K562 (cell line): ENCODE results near the gene RGS17. TPM values are rescaled to one million over a fixed set of nuclear protein-coding genes. Genes with fewer than 3 reads are reported as not detected.

ENCODE experiments used
- BCL6 ChIP-seq: fragments of 250-450 bp; sonication (Bioruptor Pico); IDR thresholded peaks from 2 replicates; pipeline ENCODE4 v1.4.0; 2020
- CAMTA2 ChIP-seq: fragments of 250-450 bp; sonication (Bioruptor Pico); conservative IDR thresholded peaks from 2 replicates; pipeline ENCODE4 v1.5.1; 2022
- COPS2 ChIP-seq: fragments of 450-650 bp; conservative IDR thresholded peaks from 2 replicates; pipeline ENCODE4 v1.6.1; 2016; ENCODE audit warnings: mild to moderate bottlenecking, moderate library complexity
- E2F1 ChIP-seq: sonication (generic); formaldehyde crosslinking; IDR thresholded peaks from 2 replicates; pipeline ENCODE4 v1.8.1; 2023; ENCODE audit warnings: mild to moderate bottlenecking, missing genetic modification reagents, moderate library complexity
- GABPB2 ChIP-seq: fragments of 250-450 bp; sonication (Bioruptor Pico); conservative IDR thresholded peaks from 2 replicates; pipeline ENCODE4 v1.5.1; 2021; ENCODE audit warnings: mild to moderate bottlenecking
- HDAC2 ChIP-seq: fragments of 450-650 bp; IDR thresholded peaks from 2 replicates; pipeline ENCODE4 v1.6.1; 2016; ENCODE audit warnings: mild to moderate bottlenecking
- MCM3 ChIP-seq: fragments of 450-650 bp; IDR thresholded peaks from 2 replicates; pipeline ENCODE4 v1.6.1; 2016
- MCM5 ChIP-seq: fragments of 450-650 bp; IDR thresholded peaks from 2 replicates; pipeline ENCODE4 v1.6.1; 2016; ENCODE audit warnings: low read depth
- NCOA4 ChIP-seq: fragments of 450-650 bp; IDR thresholded peaks from 2 replicates; pipeline ENCODE4 v1.6.1; 2018; ENCODE audit warnings: mild to moderate bottlenecking; ENCODE audit not compliant: partially characterized antibody
- NFE2 ChIP-seq: IDR thresholded peaks from 2 replicates; pipeline ENCODE4 v1.6.1; 2014; ENCODE audit warnings: antibody characterized with exemption, low read depth
- NONO ChIP-seq, 2 experiments: fragments of 200-400 bp in 1 of 2; fragments of 450-650 bp in 1 of 2; formaldehyde crosslinking in 1 of 2; IDR thresholded peaks; 2 replicates each; pipeline ENCODE4 v1.6.1; 2017; ENCODE audit warnings: low read depth in 2 of 2, mild to moderate bottlenecking in 2 of 2, moderate library complexity in 2 of 2, low read length in 1 of 2
- NR1H2 ChIP-seq: sonication (generic); formaldehyde crosslinking; IDR thresholded peaks from 2 replicates; pipeline ENCODE4 v1.4.0; 2020; ENCODE audit warnings: mild to moderate bottlenecking, missing genetic modification reagents
- NR3C1 ChIP-seq: sonication (generic); formaldehyde crosslinking; IDR thresholded peaks from 2 replicates; pipeline ENCODE4 v1.8.1; 2022; ENCODE audit warnings: missing genetic modification reagents
- RAD21 ChIP-seq, 2 experiments: fragments of 250-450 bp in 1 of 2; fragments of 450-650 bp in 1 of 2; sonication (Bioruptor Pico) in 1 of 2; formaldehyde crosslinking in 1 of 2; IDR thresholded peaks in 1 of 2; conservative IDR thresholded peaks in 1 of 2; 2 replicates each; pipeline versions ENCODE4 v1.4.0 to v1.8.0; 2020 to 2022; ENCODE audit warnings: mild to moderate bottlenecking in 2 of 2, moderate library complexity in 1 of 2
- SRSF3 ChIP-seq: fragments of 200-400 bp; formaldehyde crosslinking; IDR thresholded peaks from 2 replicates; pipeline ENCODE4 v1.6.1; 2016; ENCODE audit warnings: mild to moderate bottlenecking, low read length, moderate library complexity; ENCODE audit not compliant: insufficient read depth
- TRIM24 ChIP-seq, 2 experiments: fragments of 450-650 bp; IDR thresholded peaks; 2 replicates each; pipeline ENCODE4 v1.6.1; 2016
- YBX1 ChIP-seq: fragments of 450-650 bp; IDR thresholded peaks from 2 replicates; pipeline ENCODE4 v1.7.1; 2016; ENCODE audit warnings: mild to moderate bottlenecking
- ZBTB11 ChIP-seq, 3 experiments: fragments of 200-800 bp in 1 of 3; fragments of 250-450 bp in 1 of 3; fragments of 450-650 bp in 1 of 3; sonication (Bioruptor Pico) in 1 of 3; sonication (Bioruptor generic) in 1 of 3; formaldehyde crosslinking in 1 of 3; IDR thresholded peaks; 2 replicates each; pipeline versions ENCODE4 v1.6.1 to v1.8.0; 2016 to 2022; ENCODE audit warnings: mild to moderate bottlenecking in 2 of 3, missing genetic modification characterization in 2 of 3, missing compliant biosample characterization in 1 of 3, moderate library complexity in 1 of 3
- ZBTB17 ChIP-seq: fragments of 450-650 bp; formaldehyde crosslinking; IDR thresholded peaks from 2 replicates; pipeline ENCODE4 v1.4.0; 2020; ENCODE audit warnings: mild to moderate bottlenecking
- ZNF239 ChIP-seq: fragments of 250-450 bp; sonication (Bioruptor Pico); IDR thresholded peaks from 2 replicates; pipeline ENCODE4 v1.4.0; 2020; ENCODE audit warnings: mild to moderate bottlenecking
- polyA plus RNA-seq, 8 experiments: library from polyadenylated mRNA; depleted of rRNA in 4 of 8; stranded (reverse) in 5 of 8; unstranded in 3 of 8; fragments of >200 nt; fragmentation: Nextera tagmentation in 2 of 8; fragmentation: Illumina TruSeq in 1 of 8; extraction: Ambion mirVana in 2 of 8; extraction: Trizol in 1 of 8; gene quantifications; 2 replicates each; pipeline versions ENCODE4 v1.2.1 to v1.2.3, GENCODE V29; 2011 to 2014; ENCODE audit warnings: inconsistent platforms in 1 of 8, missing spikeins in 1 of 8
- total RNA-seq, 7 experiments: library from RNA; depleted of rRNA in 6 of 7; stranded (reverse); fragments of >200 nt in 6 of 7; fragmentation: Illumina TruSeq in 2 of 7; extraction: Trizol in 2 of 7; gene quantifications; 2 replicates each; pipeline versions ENCODE4 v1.2.1 to v1.2.3, GENCODE V29; 2011 to 2021; ENCODE audit warnings: low replicate concordance in 1 of 7
- TF ChIP-seq, protein P1 (sequence below): fragments of 450-650 bp; formaldehyde crosslinking; IDR thresholded peaks from 2 replicates; pipeline ENCODE4 v1.4.0; 2022; ENCODE audit warnings: missing genetic modification characterization
- TF ChIP-seq, protein P2 (sequence below): sonication (generic); IDR thresholded peaks from 2 replicates; pipeline ENCODE4 v1.6.1; 2016

RGS17 gene
- total and polyA plus RNA-seq, 9 of the 15 experiments (the other 6 are each of a cell fraction or from before 2014, with no cell fraction given): 0.01 to 0.14 (median 0.08) TPM; not detected in 6

DNA sequence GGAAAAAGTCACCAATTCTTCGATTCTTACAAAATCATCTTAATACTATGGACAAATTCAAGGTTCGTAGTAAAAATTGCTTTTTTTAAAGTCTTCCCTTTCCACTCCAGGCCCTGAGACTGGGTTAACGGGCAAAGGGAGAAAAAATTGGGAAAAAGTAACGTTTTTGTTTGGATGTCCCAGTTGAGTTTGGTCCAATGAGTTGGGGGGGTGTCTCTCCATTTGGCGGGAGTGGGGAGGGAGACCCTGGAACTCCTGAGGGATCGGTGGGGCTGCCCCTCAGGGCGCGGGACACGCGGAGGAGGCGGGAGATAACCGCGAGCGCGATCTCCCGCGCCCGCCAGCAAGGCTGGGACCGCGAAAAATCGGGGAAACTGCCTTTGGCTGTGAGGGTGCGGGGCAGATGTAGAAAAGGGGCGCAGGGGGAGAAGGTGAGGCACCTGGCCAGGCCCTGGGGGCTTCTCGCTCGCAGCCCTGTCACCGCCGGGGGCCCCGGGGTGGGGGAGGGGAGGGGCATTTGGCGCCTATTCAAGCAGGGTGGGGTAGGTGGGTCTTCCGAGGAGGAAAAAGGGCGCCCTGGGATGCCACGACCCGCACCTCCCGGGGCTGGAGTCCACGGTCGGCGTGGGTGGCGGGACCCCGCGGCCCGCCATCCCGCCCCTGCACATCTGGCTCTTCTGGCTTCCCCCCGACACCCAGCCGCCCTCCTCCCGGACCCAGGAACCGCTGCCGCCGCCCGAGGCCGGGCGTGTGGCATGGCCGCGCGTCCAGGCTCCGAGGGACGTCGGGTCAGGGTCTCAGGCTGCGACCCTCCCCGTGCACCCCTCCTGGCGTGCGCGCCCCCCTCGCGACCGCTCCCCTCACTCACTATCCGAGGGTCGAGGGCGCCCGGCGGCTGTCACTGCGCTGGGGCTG, 148.8 kb downstream of the RGS17 start (continued):
- TF ChIP-seq E2F1 (CRISPR knock-in tag): no peak
- 0 out of 2 replicates have a peak, but pooled peaks have one; percentile 62 for TF ChIP-seq NR3C1 (CRISPR knock-in tag)
- TF ChIP-seq ZNF239 (CRISPR knock-in tag): no peak
- no peak for TF ChIP-seq COPS2
- TF ChIP-seq NFE2: no peak
- TF ChIP-seq SRSF3: 0 out of 2 replicates have a peak, but pooled peaks have one; percentile 31
- no peak for TF ChIP-seq HDAC2
- TF ChIP-seq MCM3: no peak
- TF ChIP-seq YBX1: no peak
- no peak for TF ChIP-seq ZBTB11 (CRISPR knock-in tag; IDR thresholded peaks at IDR 0.05)
- no peak for TF ChIP-seq ZBTB17
- TF ChIP-seq MCM5: no peak
- TF ChIP-seq GABPB2 (CRISPR knock-in tag): no peak
- no peak; a peak in 2 of 4 replicates for TF ChIP-seq NONO (IDR thresholded peaks at IDR 0.05; ENCODE audit: low read depth in 2 of 2, low read length in 1 of 2)
- TF ChIP-seq, protein P1, sequence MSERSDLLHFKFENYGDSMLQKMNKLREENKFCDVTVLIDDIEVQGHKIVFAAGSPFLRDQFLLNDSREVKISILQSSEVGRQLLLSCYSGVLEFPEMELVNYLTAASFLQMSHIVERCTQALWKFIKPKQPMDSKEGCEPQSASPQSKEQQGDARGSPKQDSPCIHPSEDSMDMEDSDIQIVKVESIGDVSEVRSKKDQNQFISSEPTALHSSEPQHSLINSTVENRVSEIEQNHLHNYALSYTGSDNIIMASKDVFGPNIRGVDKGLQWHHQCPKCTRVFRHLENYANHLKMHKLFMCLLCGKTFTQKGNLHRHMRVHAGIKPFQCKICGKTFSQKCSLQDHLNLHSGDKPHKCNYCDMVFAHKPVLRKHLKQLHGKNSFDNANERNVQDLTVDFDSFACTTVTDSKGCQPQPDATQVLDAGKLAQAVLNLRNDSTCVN (CRISPR knock-in tag): no peak
- TF ChIP-seq, protein P2, sequence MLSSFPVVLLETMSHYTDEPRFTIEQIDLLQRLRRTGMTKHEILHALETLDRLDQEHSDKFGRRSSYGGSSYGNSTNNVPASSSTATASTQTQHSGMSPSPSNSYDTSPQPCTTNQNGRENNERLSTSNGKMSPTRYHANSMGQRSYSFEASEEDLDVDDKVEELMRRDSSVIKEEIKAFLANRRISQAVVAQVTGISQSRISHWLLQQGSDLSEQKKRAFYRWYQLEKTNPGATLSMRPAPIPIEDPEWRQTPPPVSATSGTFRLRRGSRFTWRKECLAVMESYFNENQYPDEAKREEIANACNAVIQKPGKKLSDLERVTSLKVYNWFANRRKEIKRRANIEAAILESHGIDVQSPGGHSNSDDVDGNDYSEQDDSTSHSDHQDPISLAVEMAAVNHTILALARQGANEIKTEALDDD: no peak
- peak in 1 of 2 experiments; percentile 5; a peak in 2 of 4 replicates for TF ChIP-seq TRIM24 (IDR thresholded peaks at IDR 0.05)
- TF ChIP-seq NCOA4: no peak
- 0 out of 2 replicates have a peak, but pooled peaks have one; percentile 43 for TF ChIP-seq NR1H2 (CRISPR knock-in tag)
- TF ChIP-seq CAMTA2 (CRISPR knock-in tag): peak; percentile 82; the same call in 1 of the 2 replicates
- TF ChIP-seq BCL6 (CRISPR knock-in tag): no peak
- TF ChIP-seq RAD21 (CRISPR knock-in tag; conservative IDR thresholded peaks at IDR 0.05 in 1 of 2, IDR thresholded peaks at IDR 0.05 in 1 of 2): no peak
